ENCODE measurements around the gene SYT13. TPM values are rescaled to one million over a fixed set of nuclear protein-coding genes. Genes with fewer than 3 reads are reported as not detected.
A peak's percentile ranks its signal among the peaks of the same experiment; 100 is the strongest.

The SYT13 gene
- total and polyA plus RNA-seq, 2 of the 4 experiments (the other 2 are of a cell fraction): not detected

GRCh38 chr11:45267052-45267451, 19.1 kb downstream of the SYT13 start:
- Histone ChIP-seq H3K18ac (ENCODE audit: low read depth, low read length) (no peak overlapping the region), H3K14ac (replicated peaks; ENCODE audit: low read depth, low read length) (no peak overlapping the region), H3K4me3 (ENCODE audit: insufficient read depth, low read depth, low read length) (no peak overlapping the region), H3K79me1 (ENCODE audit: low read depth in 1 of 2, low read length in 2 of 2) (no peaks in the 10 kb centered on the region), H3K4me1 (ENCODE audit: control insufficient read depth, insufficient read depth, low read length) (no peaks in the 10 kb centered on the region), H3K9me1 (ENCODE audit: insufficient read depth, low read length) (no peaks in the 10 kb centered on the region), H3K23ac (ENCODE audit: low read depth, low read length) (no peak overlapping the region), H3K4me2 (ENCODE audit: low read depth, low read length) (no peak overlapping the region), H3K4ac (ENCODE audit: low read depth, low read length) (no peak overlapping the region), H2BK15ac (ENCODE audit: low read depth, low read length) (no peak overlapping the region), H2BK5ac (ENCODE audit: low read depth, low read length, poor library complexity, severe bottlenecking) (no peak overlapping the region), H3K9ac (ENCODE audit: low read depth, low read length) (no peak overlapping the region), H2AK5ac (ENCODE audit: low read depth, low read length) (no peak overlapping the region), H3K56ac (ENCODE audit: extremely low read depth, insufficient read depth, low read length) (no peak overlapping the region), H3K9me3 (ENCODE audit: control insufficient read depth, insufficient read depth, low read length) (no peaks in the 10 kb centered on the region; the same call in 1 of the 2 replicates), H3K27ac (ENCODE audit: insufficient read depth, low read length) (no peak overlapping the region), H2AK9ac (replicated peaks; ENCODE audit: low read depth, low read length, poor library complexity) (no peak overlapping the region), H3K27me3 (ENCODE audit: control insufficient read depth, insufficient read depth, low read length) (peaks cover 14% of the 10 kb centered on the region), H3K36me3 (ENCODE audit: control insufficient read depth, insufficient read depth, low read length) (no peaks in the 10 kb centered on the region), H4K5ac (ENCODE audit: low read depth, low read length) (no peak overlapping the region), H2BK20ac (ENCODE audit: low read depth, low read length) (no peak overlapping the region), H4K8ac (ENCODE audit: low read depth in 2 of 2, low read length in 2 of 2) (no peak overlapping the region), H4K91ac (ENCODE audit: insufficient read depth, low read depth, low read length) (no peak overlapping the region), H2BK120ac (ENCODE audit: low read depth, low read length) (no peak overlapping the region), H2AFZ (replicated peaks; ENCODE audit: low read length, poor library complexity) (no peak overlapping the region), H4K20me1 (ENCODE audit: insufficient read depth, low read length) (no peaks in the 10 kb centered on the region)
- in situ Hi-C loops (cut with MboI; ENCODE audit: low sequenced_read_pairs) (no loop called here), dilution Hi-C loops (cut with HindIII; ENCODE audit: low sequenced_read_pairs, unreplicated experiment) (no loop called here), intact Hi-C loops (cut with micrococcal nuclease) (no loop called here)
- ATAC-seq (ENCODE audit: low read depth) (no peak), DNase-seq (no peak)
- TF ChIP-seq ELK1 (IDR thresholded peaks at IDR 0.05; ENCODE audit: borderline replicate concordance, low read depth, low read length) (no peak), CTCF (conservative IDR thresholded peaks at IDR 0.05; ENCODE audit: low read depth, low read length) (peak; percentile 10; the same call in 1 of the 2 replicates), NFE2L2 (IDR thresholded peaks at IDR 0.05; ENCODE audit: low read depth, low read length) (no peak), MAZ (IDR thresholded peaks at IDR 0.05; ENCODE audit: borderline replicate concordance, low read depth, low read length) (no peak), MAFK (IDR thresholded peaks at IDR 0.05; ENCODE audit: low read depth, low read length) (no peak)
- ChIA-PET POLR2A (ENCODE audit: unreplicated experiment) (no interaction called here), CTCF (no interaction called here)
- WGBS, 2 experiments (ENCODE audit: extremely low coverage in 2 of 2, insufficient read length in 1 of 2): 0% methylated on average over 1 of the region's 14 CpGs; no CpG with 5 or more reads in 1 of the 2 experiments
- BruUV-seq (replicated peaks): no TSS peak
